NB4 (cell line): ENCODE measurements around the gene CEP131.

Experiments used
- CTCF ChIP-seq: IDR thresholded peaks from one replicate; pipeline ENCODE4 v1.5.1; 2012; ENCODE audit warnings: low read depth, low read length
- MAX ChIP-seq: IDR thresholded peaks from 2 replicates; pipeline ENCODE4 v1.6.1; 2011; ENCODE audit warnings: low read depth, low read length
- MYC ChIP-seq: IDR thresholded peaks from 2 replicates; pipeline ENCODE4 v1.6.1; 2011; ENCODE audit warnings: low read depth, low read length
- POLR2A ChIP-seq: IDR thresholded peaks from 2 replicates; pipeline ENCODE4 v1.6.1; 2011; ENCODE audit warnings: mild to moderate bottlenecking; ENCODE audit not compliant: insufficient read length; ENCODE audit errors: extremely low read depth

- TF ChIP-seq CTCF (no peak), POLR2A (no peak), MAX (no peak), MYC (no peak)
These were observed 67.8 kb downstream of the CEP131 start for GRCh38 chr17:81154961-81155360.
